GM18519 (cell line): ENCODE results near the gene GNL1.
"Not testable (repeated sequence)": the region's sequence is repeated elsewhere in the genome, so short reads cannot be mapped to it uniquely, and the experiment has no call there.

Experiments used
- ATAC-seq: cut with Tn5 transposase; IDR thresholded peaks from one replicate; pipeline ENCODE4 v1.9.1; 2021; ENCODE audit warnings: mild to moderate bottlenecking, moderate library complexity; ENCODE audit not compliant: unreplicated experiment, low FRiP score

Gene GNL1, protein sequence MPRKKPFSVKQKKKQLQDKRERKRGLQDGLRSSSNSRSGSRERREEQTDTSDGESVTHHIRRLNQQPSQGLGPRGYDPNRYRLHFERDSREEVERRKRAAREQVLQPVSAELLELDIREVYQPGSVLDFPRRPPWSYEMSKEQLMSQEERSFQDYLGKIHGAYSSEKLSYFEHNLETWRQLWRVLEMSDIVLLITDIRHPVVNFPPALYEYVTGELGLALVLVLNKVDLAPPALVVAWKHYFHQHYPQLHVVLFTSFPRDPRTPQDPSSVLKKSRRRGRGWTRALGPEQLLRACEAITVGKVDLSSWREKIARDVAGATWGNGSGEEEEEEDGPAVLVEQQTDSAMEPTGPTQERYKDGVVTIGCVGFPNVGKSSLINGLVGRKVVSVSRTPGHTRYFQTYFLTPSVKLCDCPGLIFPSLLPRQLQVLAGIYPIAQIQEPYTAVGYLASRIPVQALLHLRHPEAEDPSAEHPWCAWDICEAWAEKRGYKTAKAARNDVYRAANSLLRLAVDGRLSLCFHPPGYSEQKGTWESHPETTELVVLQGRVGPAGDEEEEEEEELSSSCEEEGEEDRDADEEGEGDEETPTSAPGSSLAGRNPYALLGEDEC

GRCh38 chr6:30556066-30556905 lies at the start of gene GNL1:
GNL1 (minus strand) TSS chr6:30556489; CDS start chr6:30556203, 286 bp downstream.
- ATAC-seq: peak; percentile 37

GRCh38 chr6:30603961-30604360 lies 47.7 kb upstream of the GNL1 start:
- no peak for ATAC-seq

- no peak for ATAC-seq
Observed at GRCh38 chr6:30601815-30602641, 45.7 kb upstream of the GNL1 start.

DNA sequence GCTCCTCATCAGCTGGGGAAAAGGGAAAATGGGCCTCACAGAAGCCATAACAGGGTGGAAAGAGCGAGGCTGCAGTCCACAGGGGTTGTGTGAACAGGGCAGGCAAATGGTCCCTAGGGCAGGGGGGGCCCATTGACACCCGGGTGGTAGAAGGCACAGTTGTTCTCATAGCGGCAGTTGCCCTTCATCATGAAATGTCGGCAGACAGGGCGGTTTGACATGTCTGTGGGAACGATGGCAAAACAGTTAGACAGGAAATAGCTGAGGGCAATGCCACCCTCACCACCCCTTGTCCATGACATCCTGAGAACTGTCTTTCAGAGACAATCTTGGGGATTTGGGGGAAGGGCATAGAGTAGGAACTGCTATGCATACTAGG lies 45.1 kb upstream of the GNL1 start:
- no peak for ATAC-seq

DNA sequence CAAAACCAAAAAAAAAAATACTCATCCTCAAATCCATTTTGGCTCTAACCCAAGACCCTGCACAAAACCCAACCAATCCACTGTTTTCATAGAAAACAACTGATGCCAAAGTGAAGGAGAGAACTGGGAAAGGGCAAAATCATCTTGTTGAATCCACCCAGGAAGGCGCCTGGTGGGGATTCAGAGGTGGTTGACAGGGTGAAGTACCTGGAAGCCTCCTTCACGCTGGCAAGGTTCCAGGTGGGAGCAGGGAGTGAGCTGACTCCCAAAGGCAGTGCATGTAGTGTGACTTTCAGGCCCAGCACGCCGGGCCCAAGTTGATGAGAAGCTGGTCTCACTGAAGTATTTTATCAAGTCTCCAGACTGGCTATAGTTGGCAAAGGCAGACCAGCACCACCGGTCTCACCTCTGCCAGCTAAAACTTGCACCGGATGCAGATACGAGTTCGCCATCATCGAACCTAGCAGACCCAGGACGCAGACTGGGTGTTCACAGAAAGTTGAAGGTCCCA lies 44.2 kb upstream of the GNL1 start:
- ATAC-seq: no peak

GRCh38 chr6:30599625-30600324 lies 43.5 kb upstream of the GNL1 start:
- ATAC-seq: no peak

DNA sequence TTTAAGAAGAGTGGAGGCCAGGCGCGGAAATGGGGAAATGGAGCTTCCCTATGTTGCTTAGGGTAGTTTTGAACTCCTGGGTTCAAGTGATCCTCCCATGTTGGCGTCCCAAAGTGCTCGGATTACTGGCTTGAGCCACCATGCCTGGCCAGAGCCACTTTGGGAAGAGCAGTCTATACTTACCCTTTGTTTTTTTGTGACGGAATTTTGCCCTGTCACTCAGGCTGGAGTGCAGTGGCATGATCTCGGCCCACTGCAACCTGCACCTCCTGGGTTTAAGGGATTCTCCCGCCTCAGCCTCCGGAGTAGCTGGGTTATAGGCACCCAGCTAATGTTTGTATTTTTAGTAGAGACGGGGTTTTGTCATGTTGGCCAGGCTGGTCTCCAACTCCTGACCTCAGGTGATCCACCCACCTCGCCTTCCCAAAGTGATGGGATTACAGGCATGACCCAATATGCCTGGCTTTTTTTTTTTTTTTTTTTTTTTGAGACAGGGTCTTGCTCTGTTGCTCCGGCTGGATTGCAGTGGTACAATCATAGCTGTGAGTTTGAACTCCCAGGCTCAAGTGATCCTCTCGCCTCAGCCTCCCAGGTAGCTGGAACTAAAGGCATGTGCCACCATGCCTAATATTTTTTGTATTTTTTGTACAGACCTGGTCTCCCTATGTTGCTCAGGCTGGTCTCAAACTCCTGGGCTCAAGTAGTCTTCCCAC lies 42.8 kb upstream of the GNL1 start:
- no peak for ATAC-seq

GRCh38 chr6:30597315-30598144 lies 41.2 kb upstream of the GNL1 start:
- not testable (repeated sequence) for ATAC-seq

GRCh38 chr6:30592287-30592686 lies 36.0 kb upstream of the GNL1 start:
- no peak for ATAC-seq

GRCh38 chr6:30591008-30591407 lies 34.7 kb upstream of the GNL1 start:
- ATAC-seq: no peak

- no peak for ATAC-seq
Observed at GRCh38 chr6:30590509-30590908, 34.2 kb upstream of the GNL1 start.

DNA sequence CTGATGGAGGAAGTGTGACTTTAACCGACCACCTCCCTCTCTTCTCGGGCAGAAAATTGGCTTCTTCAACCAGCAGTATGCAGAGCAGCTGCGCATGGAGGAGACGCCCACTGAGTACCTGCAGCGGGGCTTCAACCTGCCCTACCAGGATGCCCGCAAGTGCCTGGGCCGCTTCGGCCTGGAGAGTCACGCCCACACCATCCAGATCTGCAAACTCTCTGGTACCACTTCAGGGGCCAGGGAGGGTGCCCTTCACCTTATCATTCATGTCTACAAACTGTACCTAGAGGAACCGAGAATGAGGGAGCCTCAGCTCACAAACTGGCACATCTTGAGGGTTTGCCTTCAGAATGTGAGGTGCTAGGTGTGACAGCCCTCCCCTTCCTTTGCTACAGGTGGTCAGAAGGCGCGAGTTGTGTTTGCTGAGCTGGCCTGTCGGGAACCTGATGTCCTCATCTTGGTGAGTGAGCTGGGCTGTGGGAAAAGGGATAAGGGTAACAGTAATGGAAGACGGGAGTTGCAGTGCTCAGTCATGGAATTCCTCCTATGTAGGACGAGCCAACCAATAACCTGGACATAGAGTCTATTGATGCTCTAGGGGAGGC lies 33.6 kb upstream of the GNL1 start:
- ATAC-seq: no peak

DNA sequence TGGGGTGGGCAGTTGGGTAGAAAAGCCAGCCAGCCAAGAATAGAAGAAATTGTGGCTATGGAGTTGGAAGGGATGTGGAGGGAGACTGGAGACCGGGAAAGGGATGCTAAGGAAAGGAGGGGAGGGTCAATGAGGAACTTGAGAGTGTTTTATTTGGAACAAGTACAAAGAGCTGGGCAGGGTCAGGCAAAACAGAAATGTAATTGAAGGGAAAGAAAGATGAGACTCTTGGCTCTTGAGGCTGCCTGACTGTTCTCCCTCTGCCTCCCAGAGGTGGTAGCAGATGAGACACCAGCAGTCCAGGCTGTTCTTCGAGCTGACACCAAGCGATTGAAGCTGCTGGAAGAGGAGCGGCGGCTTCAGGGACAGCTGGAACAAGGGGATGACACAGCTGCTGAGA lies 27.6 kb upstream of the GNL1 start:
- no peak for ATAC-seq

DNA sequence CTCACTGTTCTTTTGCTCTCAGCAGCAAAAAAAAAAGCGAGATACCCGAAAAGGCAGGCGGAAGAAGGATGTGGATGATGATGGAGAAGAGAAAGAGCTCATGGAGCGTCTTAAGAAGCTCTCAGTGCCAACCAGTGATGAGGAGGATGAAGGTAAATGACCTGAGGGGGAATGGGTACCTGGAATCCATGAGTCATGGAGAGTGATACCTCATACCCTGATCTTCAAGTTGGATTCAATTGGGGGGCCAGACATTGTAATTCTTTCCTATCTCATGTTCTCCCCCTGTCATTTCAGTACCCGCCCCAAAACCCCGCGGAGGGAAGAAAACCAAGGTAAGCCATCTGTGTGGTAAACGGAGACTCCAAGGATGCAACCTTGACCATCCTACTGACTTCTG lies 21.8 kb upstream of the GNL1 start:
- ATAC-seq: no peak

DNA sequence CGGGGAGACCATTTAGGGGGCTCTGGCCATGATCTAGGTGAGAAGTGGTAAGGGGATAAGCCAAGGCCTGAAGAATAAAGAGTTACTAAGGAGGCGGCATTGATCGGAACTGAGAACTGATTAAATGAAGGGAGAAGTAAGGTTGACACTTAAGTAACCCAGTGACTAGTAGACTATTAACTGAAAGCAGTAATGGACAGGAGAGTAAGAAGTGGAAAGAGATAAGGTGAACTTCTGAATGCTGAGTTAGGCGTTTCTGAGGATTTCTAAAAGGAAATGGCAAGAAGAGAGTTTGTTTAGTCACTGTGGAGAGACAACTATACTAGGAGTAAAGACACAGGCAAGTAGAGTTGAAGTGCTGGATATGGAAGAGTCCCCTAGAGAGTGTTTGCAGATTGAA lies 16.8 kb upstream of the GNL1 start:
- no peak for ATAC-seq

DNA sequence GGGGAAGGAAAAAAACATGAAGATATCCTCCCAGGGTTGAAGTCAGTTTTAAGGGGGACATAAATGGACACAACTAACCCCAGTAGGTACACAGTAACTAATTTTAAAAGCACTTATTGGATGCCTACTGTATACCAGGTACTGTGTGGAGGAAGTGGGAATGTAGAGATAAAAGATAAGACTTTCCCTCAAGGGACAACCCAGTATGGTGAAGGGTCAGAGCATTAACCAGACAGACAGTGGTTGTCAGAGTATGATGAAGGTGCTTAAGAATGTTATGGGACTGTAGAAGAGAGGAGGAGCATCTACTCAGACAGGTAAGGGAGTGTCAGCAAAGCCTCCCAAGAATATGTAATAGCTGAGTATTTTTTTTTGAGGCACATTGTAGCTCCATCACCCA lies 15.9 kb upstream of the GNL1 start:
- no peak for ATAC-seq

DNA sequence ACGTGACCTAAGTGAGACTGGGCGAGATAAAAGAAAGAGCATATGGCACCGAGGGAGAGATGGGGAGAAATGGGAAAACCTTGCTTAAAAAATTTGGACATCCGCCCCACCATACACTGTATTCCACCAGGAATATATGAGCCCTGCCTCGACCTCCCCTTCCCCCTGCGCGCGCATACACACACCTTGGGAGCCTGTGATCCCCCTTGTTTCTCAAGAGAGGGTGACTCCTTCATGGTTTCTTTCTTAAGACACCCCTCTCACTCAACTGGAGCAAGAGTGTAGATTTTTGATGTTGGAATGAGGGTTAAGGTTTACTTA lies 15.4 kb upstream of the GNL1 start:
- no peak for ATAC-seq
